Bronchial epithelial cell (primary cell): ENCODE data around the gene ADAMTS3. TPM values are rescaled to one million over a fixed set of nuclear protein-coding genes. Genes with fewer than 3 reads are reported as not detected.

Source experiments
- DNase-seq: peaks from one replicate; pipeline ENCODE4 v3.0.0-alpha.2; 2010; ENCODE audit warnings: low read depth
- FAIRE-seq: peaks from 2 replicates; lab custom pipeline; 2011; peaks lifted over from hg19 to GRCh38; lab: Jason Lieb, UNC
- H3K27me3 ChIP-seq: 2 replicates; pipeline ENCODE4 v1.5.1; 2011; ENCODE audit warnings: low read length; ENCODE audit not compliant: control insufficient read depth, insufficient read depth
- H3K36me3 ChIP-seq: 2 replicates; pipeline ENCODE4 v1.5.1; 2011; ENCODE audit warnings: low read length; ENCODE audit not compliant: control insufficient read depth, insufficient read depth
- H3K4me3 ChIP-seq: 2 replicates; pipeline ENCODE4 v1.5.1; 2011; ENCODE audit warnings: mild to moderate bottlenecking, low read depth, low read length, control low read depth
- total RNA-seq: library from RNA; depleted of rRNA; stranded (reverse); fragments of >200 nt; gene quantifications from 2 replicates; pipeline ENCODE4 v1.2.1, GENCODE V29; 2014
- TF ChIP-seq, protein P1 (sequence below): IDR thresholded peaks from 2 replicates; pipeline ENCODE4 v1.5.1; 2011; ENCODE audit warnings: mild to moderate bottlenecking, moderate library complexity, low read length, control low read depth, inconsistent platforms; ENCODE audit not compliant: insufficient read depth, severe bottlenecking

ADAMTS3 gene
- total RNA-seq, 1 donor from 2014 or later, result 0.79 TPM

DNA sequence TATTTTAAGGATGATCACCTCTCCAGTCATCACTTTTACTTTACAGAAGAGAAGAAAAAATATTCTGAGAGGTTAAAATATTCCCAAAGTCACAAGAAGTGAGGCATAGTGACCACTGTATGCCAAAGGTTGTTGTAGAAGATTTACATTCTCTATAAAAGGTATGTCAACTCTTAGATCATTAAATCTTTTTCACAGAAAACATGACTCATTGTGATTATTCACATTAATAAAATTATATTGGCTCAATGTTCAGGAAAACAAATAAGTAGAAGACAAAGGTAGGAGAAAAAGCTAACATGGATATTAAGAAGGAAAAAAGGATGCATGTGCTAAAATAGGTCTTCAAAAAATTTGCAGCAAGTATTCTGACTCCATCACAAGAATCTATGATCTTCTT, 82.0 kb downstream of the ADAMTS3 start:
- Histone ChIP-seq H3K27me3 (no peaks in the 10 kb centered on the region), H3K36me3 (no peaks in the 10 kb centered on the region), H3K4me3 (no peak overlapping the region)
- DNase-seq (peak; percentile 62), FAIRE-seq (no peak)
- TF ChIP-seq, protein P1, sequence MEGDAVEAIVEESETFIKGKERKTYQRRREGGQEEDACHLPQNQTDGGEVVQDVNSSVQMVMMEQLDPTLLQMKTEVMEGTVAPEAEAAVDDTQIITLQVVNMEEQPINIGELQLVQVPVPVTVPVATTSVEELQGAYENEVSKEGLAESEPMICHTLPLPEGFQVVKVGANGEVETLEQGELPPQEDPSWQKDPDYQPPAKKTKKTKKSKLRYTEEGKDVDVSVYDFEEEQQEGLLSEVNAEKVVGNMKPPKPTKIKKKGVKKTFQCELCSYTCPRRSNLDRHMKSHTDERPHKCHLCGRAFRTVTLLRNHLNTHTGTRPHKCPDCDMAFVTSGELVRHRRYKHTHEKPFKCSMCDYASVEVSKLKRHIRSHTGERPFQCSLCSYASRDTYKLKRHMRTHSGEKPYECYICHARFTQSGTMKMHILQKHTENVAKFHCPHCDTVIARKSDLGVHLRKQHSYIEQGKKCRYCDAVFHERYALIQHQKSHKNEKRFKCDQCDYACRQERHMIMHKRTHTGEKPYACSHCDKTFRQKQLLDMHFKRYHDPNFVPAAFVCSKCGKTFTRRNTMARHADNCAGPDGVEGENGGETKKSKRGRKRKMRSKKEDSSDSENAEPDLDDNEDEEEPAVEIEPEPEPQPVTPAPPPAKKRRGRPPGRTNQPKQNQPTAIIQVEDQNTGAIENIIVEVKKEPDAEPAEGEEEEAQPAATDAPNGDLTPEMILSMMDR, result no peak

DNA sequence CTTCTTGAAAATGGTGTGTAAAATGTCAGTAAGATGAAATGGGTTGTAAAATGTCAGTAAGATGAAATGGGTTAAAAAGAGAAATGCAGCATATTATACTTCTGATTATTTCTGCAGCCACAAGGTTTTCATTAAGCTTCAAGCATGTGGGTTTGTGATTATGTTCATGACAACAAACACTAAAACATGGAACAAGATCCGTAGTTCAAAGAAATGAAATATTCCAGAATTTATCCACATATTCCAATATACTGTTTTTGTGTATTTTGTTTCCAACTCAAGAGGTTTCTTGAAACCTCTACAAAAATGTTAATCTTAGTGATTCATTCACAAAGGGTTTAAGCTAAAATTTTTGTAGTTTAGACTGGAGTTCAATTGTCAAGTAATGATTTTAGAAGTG, 84.0 kb downstream of the ADAMTS3 start:
- DNase-seq (no peak), FAIRE-seq (no peak)

DNA sequence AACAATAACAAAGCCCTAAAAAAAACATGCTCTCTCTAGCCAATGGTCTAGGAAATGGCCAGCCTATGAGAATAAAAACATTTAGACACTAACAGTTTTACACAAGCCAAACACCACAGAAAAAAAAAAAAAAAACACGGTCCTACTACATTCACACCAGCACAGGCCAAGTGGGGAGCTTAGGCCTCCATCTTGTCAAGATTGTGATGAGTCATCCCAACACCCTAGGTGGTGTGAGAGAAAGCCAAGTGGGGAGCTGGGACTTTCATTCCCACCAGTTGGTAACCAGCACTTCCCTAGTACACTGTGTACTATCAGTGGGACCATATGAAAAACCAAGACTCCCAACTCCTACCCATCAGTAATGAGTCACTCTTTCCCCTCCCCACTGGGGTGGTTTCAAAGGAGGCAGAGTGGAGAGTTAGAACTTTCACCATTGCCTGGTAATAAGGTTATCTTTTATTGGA, 95.6 kb downstream of the ADAMTS3 start:
- no peak overlapping the region for H3K4me3 ChIP-seq
- no peak for FAIRE-seq
- no peaks in the 10 kb centered on the region for H3K36me3 ChIP-seq
- TF ChIP-seq, protein P1, result no peak
- DNase-seq, result no peak
- no peaks in the 10 kb centered on the region for H3K27me3 ChIP-seq

More for the DNA sequence above, 84.0 kb downstream of the ADAMTS3 start:
- TF ChIP-seq, protein P1, result no peak
- no peak overlapping the region for H3K4me3 ChIP-seq
- no peaks in the 10 kb centered on the region for H3K27me3 ChIP-seq
- no peaks in the 10 kb centered on the region for H3K36me3 ChIP-seq

DNA sequence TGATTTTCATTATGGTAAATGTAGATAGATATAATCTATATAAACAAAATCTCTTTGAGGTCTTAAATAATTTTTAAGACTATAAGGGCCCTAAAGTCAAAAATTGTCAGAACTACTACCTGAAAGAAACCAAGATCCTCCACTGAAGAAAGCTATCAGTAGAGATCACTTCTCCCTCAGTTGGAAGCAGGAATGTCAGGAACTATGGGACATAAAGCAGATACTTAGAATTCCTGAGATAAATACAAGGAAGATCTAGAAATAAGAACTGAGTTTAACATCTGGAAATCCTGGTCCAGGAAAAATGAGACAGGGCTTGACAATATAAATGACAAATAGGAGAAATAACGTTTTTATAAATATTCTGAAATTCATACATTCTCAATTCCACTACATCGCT, 97.2 kb downstream of the ADAMTS3 start:
- TF ChIP-seq, protein P1, result no peak
- FAIRE-seq, result no peak
- H3K36me3 ChIP-seq, result no peaks in the 10 kb centered on the region
- H3K27me3 ChIP-seq, result no peaks in the 10 kb centered on the region
- DNase-seq, result no peak
- H3K4me3 ChIP-seq, result no peak overlapping the region

DNA sequence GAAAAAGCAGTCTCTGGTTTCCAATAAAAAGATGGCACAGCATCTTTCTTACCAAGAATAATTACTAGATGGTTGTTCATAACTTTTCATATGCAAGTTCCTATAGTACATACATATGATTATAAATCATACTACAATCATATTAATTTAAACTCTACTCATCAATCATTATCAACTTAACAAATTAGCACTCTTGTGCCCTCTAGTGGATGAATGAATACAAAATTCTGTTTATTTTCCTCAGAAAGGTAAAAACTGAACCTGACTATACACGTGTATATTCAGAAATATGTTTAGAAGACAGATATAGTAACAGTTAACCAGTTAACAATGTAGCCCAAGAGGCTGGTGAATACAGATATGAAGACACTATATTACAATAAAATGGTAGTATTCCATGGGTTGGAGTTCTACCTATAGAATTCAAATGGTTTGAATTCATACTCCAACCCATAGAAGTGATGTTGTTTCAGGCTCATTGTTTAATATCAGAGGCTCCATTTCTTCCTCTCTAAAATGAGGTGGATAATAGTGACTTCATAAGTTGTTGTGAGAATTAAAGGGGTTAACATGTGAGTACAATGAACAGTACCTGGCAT, 100.0 kb downstream of the ADAMTS3 start:
- TF ChIP-seq, protein P1, result peak; percentile 17
- peak; percentile 54 for DNase-seq
- H3K27me3 ChIP-seq, result no peaks in the 10 kb centered on the region
- FAIRE-seq, result peak; percentile 28
- no peak overlapping the region for H3K4me3 ChIP-seq
- H3K36me3 ChIP-seq, result no peaks in the 10 kb centered on the region

DNA sequence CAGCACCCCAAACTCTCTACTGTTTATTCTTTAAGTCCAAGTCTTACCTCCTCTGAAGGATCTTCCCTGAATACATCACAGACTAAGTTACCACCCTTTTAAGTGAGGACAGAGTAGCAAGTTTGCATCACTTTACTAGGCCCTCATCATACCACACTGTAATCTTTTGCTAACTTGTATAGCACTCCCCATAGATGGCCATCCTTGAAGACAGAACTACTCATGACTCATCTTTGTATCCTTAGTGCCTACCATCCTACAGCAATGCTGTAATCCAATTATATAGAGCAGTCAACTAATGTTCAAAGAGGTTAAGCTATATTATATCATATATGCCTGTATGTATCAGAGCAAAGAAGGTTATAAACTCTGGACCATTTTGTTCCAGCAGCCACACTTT, 101.4 kb downstream of the ADAMTS3 start:
- no peak overlapping the region for H3K4me3 ChIP-seq
- no peaks in the 10 kb centered on the region for H3K36me3 ChIP-seq
- FAIRE-seq (no peak), DNase-seq (no peak)
- no peaks in the 10 kb centered on the region for H3K27me3 ChIP-seq
- TF ChIP-seq, protein P1, result no peak
